ENCODE results near the gene IGSF10.
"Not testable (repeated sequence)": the region's sequence is repeated elsewhere in the genome, so short reads cannot be mapped to it uniquely, and the experiment has no call there.

IGSF10 gene

GRCh38 chr3:151460774-151461450 lies at the start of gene IGSF10:
IGSF10 (minus strand) TSS chr3:151461061; CDS start chr3:151458709, 2,352 bp downstream.
- DNase-seq, result no peak

- DNase-seq, result not testable (repeated sequence)
Observed at GRCh38 chr3:151509468-151510135, 48.7 kb upstream of the IGSF10 start.

GRCh38 chr3:151504606-151505005 lies 43.7 kb upstream of the IGSF10 start:
- DNase-seq, result no peak

GRCh38 chr3:151503074-151503473 lies 42.2 kb upstream of the IGSF10 start:
- no peak for DNase-seq

GRCh38 chr3:151501923-151502632 lies 41.2 kb upstream of the IGSF10 start:
- no peak for DNase-seq

- DNase-seq, result no peak
Observed at GRCh38 chr3:151501171-151501922, 40.5 kb upstream of the IGSF10 start.

GRCh38 chr3:151499168-151499567 lies 38.3 kb upstream of the IGSF10 start:
- no peak for DNase-seq

GRCh38 chr3:151491525-151491924 lies 30.7 kb upstream of the IGSF10 start:
- DNase-seq, result no peak

- not testable (repeated sequence) for DNase-seq
Observed at GRCh38 chr3:151487833-151488232, 27.0 kb upstream of the IGSF10 start.

- DNase-seq, result no peak
Observed at GRCh38 chr3:151483961-151484520, 23.2 kb upstream of the IGSF10 start.

GRCh38 chr3:151483488-151483887 lies 22.6 kb upstream of the IGSF10 start:
- no peak for DNase-seq

- no peak for DNase-seq
Observed at GRCh38 chr3:151480492-151480891, 19.6 kb upstream of the IGSF10 start.

- no peak for DNase-seq
Observed at GRCh38 chr3:151479452-151479851, 18.6 kb upstream of the IGSF10 start.

- DNase-seq, result no peak
Observed at GRCh38 chr3:151478335-151478697, 17.5 kb upstream of the IGSF10 start.

- no peak for DNase-seq
Observed at GRCh38 chr3:151477591-151478334, 16.9 kb upstream of the IGSF10 start.

GRCh38 chr3:151476344-151477018 lies 15.6 kb upstream of the IGSF10 start:
- no peak for DNase-seq

GRCh38 chr3:151468284-151468917 lies 7.5 kb upstream of the IGSF10 start:
- peak in 2 of 6 experiments; percentile 43 to 47 for DNase-seq

GRCh38 chr3:151467069-151467468 lies 6.2 kb upstream of the IGSF10 start:
- no peak for DNase-seq

GRCh38 chr3:151462991-151463390 lies 2.1 kb upstream of the IGSF10 start:
- DNase-seq, result no peak

- DNase-seq, result no peak
Observed at GRCh38 chr3:151462278-151462780, 1.5 kb upstream of the IGSF10 start.

GRCh38 chr3:151460228-151460627 lies 633 bp downstream of the IGSF10 start:
- DNase-seq, result no peak

Data from stimulated activated naive CD4-positive, alpha-beta T cell (primary cell).